ENCODE results near the gene FRG2C. TPM values are rescaled to one million over a fixed set of nuclear protein-coding genes. Genes with fewer than 3 reads are reported as not detected.

Gene FRG2C
- total and polyA plus RNA-seq, 2 donors (not counting 1 experiment from before 2014, with no cell fraction given), result not detected

DNA sequence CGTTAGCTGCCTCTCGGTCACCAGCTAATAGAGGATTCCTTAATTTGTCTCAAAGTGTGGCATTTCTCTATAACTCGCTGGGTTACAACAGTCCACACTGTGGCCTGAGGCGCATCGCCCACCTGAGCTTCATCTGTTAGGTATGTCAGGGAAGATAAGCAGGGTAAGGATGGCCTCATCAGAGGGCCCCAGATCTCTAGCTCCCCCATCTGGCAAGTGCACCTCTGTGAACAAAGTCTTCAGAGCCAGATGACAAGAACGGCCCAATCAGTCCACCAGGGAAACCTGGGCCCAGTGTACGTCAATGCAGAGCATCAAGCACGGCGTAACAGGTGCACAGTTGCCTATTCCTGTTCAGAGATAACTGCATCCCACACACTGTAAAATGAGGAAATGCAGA is 23.2 kb downstream of the FRG2C start:
- Histone ChIP-seq H3K9me3 (ENCODE audit: control insufficient read depth, insufficient read depth, low read depth, low read length) (no peaks in the 10 kb centered on the region), H3K4me2 (ENCODE audit: extremely low read depth, insufficient read depth, low read length) (no peak overlapping the region), H3K27ac (ENCODE audit: insufficient read depth, low read length) (no peak overlapping the region)

GRCh38 chr3:75692061-75692460 is 27.9 kb downstream of the FRG2C start:
- no peaks in the 10 kb centered on the region for H3K79me2 ChIP-seq (ENCODE audit: control insufficient read depth, insufficient read depth, low read length)
- H2AFZ ChIP-seq (ENCODE audit: low read length), result no peak overlapping the region
- no peak overlapping the region for H3K27ac ChIP-seq (ENCODE audit: insufficient read depth, low read length)
- TF ChIP-seq, protein P1, sequence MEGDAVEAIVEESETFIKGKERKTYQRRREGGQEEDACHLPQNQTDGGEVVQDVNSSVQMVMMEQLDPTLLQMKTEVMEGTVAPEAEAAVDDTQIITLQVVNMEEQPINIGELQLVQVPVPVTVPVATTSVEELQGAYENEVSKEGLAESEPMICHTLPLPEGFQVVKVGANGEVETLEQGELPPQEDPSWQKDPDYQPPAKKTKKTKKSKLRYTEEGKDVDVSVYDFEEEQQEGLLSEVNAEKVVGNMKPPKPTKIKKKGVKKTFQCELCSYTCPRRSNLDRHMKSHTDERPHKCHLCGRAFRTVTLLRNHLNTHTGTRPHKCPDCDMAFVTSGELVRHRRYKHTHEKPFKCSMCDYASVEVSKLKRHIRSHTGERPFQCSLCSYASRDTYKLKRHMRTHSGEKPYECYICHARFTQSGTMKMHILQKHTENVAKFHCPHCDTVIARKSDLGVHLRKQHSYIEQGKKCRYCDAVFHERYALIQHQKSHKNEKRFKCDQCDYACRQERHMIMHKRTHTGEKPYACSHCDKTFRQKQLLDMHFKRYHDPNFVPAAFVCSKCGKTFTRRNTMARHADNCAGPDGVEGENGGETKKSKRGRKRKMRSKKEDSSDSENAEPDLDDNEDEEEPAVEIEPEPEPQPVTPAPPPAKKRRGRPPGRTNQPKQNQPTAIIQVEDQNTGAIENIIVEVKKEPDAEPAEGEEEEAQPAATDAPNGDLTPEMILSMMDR (conservative IDR thresholded peaks at IDR 0.05 in 1 of 2, IDR thresholded peaks at IDR 0.05 in 1 of 2; ENCODE audit: low read depth in 1 of 2, low read length in 2 of 2), result no peak
- no peak for TF ChIP-seq EZH2 (IDR thresholded peaks at IDR 0.05; ENCODE audit: low read length, missing control alignments)
- H3K4me2 ChIP-seq (ENCODE audit: extremely low read depth, insufficient read depth, low read length), result no peak overlapping the region
- H4K20me1 ChIP-seq (ENCODE audit: control insufficient read depth, extremely low read depth, insufficient read depth, low read length), result no peaks in the 10 kb centered on the region
- no peaks in the 10 kb centered on the region for H3K4me1 ChIP-seq (ENCODE audit: control insufficient read depth, extremely low read depth, insufficient read depth, low read length)
- peak in 1 of 2 donors; percentile 10 for DNase-seq (ENCODE audit: low read depth in 2 of 2)
- no peaks in the 10 kb centered on the region for H3K9me3 ChIP-seq (ENCODE audit: control insufficient read depth, insufficient read depth, low read depth, low read length)
- no peaks in the 10 kb centered on the region for H3K36me3 ChIP-seq (ENCODE audit: control insufficient read depth, insufficient read depth, low read length)
- H3K4me3 ChIP-seq (replicated peaks in 1 of 4; ENCODE audit: control extremely low read depth in 1 of 4, insufficient read depth in 1 of 4, low read depth in 3 of 4, low read length in 4 of 4), result no peak overlapping the region
- H3K9ac ChIP-seq (ENCODE audit: insufficient read depth, low read length), result no peak overlapping the region
- H3K27me3 ChIP-seq (ENCODE audit: control insufficient read depth, insufficient read depth, low read length), result no peaks in the 10 kb centered on the region

More for the DNA sequence above, 23.2 kb downstream of the FRG2C start:
- H4K20me1 ChIP-seq (ENCODE audit: control insufficient read depth, extremely low read depth, insufficient read depth, low read length), result no peaks in the 10 kb centered on the region
- no peak overlapping the region for H2AFZ ChIP-seq (ENCODE audit: low read length)
- no peaks in the 10 kb centered on the region for H3K79me2 ChIP-seq (ENCODE audit: control insufficient read depth, insufficient read depth, low read length)
- no peak overlapping the region for H3K9ac ChIP-seq (ENCODE audit: insufficient read depth, low read length)
- no peak overlapping the region for H3K4me3 ChIP-seq (replicated peaks in 1 of 4; ENCODE audit: control extremely low read depth in 1 of 4, insufficient read depth in 1 of 4, low read depth in 3 of 4, low read length in 4 of 4)
- TF ChIP-seq, protein P1 (conservative IDR thresholded peaks at IDR 0.05 in 1 of 2, IDR thresholded peaks at IDR 0.05 in 1 of 2; ENCODE audit: low read depth in 1 of 2, low read length in 2 of 2), result no peak
- no peak for TF ChIP-seq EZH2 (IDR thresholded peaks at IDR 0.05; ENCODE audit: low read length, missing control alignments)
- DNase-seq (ENCODE audit: low read depth in 2 of 2), result no peak
- no peaks in the 10 kb centered on the region for H3K27me3 ChIP-seq (ENCODE audit: control insufficient read depth, insufficient read depth, low read length)
- H3K36me3 ChIP-seq (ENCODE audit: control insufficient read depth, insufficient read depth, low read length), result no peaks in the 10 kb centered on the region
- H3K4me1 ChIP-seq (ENCODE audit: control insufficient read depth, extremely low read depth, insufficient read depth, low read length), result no peaks in the 10 kb centered on the region

Other genes starting within 250 kb of the FRG2C start
- 18.2 and 23.8 TPM in 2 replicates for gene ZNF717, start 121.2 kb downstream of the FRG2C start, total RNA-seq
- gene ZNF717, start 121.2 kb downstream of the FRG2C start, polyA plus RNA-seq, result 8.8 and 11.4 TPM in 2 replicates

All from fibroblast of lung (primary cell).